OCI-LY1 (cell line): ENCODE data around the gene SUGP2.

Source experiments
- EZH2 ChIP-seq: fragments of 200-600 bp; sonication (generic), shearing (Covaris generic); IDR thresholded peaks from 2 replicates; pipeline ENCODE4 v1.8.0; 2017; ENCODE audit warnings: borderline replicate concordance, mixed run types, mild to moderate bottlenecking, antibody characterized with exemption, low read length, moderate library complexity, mixed read lengths
- TF ChIP-seq, protein P1 (sequence below): fragments of 200-600 bp; sonication (generic), shearing (Covaris generic); IDR thresholded peaks from 2 replicates; pipeline ENCODE4 v1.5.1; 2017; ENCODE audit warnings: mild to moderate bottlenecking, antibody characterized with exemption, low read length, moderate library complexity, mixed read lengths

DNA sequence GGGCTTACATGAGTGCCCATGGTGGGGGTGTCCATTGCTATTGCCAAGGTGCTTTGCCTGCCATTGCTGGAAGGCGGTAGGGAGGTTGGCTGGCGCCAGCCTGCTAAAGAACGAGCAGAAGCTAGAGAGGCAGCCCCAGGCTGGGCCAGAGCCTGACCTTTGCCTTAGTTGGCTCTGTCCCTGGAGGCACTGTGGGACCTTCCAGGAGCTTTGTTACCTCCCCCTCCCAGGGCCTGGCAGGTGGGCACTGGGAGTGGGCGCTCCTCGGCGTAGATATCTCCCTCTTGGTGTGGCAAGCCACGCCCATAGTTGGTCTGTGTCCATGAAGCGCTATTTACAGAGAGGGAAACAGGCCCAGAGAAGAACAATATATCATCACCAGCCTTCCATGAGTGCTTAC lies 28.2 kb upstream of the SUGP2 start:
- TF ChIP-seq, protein P1, sequence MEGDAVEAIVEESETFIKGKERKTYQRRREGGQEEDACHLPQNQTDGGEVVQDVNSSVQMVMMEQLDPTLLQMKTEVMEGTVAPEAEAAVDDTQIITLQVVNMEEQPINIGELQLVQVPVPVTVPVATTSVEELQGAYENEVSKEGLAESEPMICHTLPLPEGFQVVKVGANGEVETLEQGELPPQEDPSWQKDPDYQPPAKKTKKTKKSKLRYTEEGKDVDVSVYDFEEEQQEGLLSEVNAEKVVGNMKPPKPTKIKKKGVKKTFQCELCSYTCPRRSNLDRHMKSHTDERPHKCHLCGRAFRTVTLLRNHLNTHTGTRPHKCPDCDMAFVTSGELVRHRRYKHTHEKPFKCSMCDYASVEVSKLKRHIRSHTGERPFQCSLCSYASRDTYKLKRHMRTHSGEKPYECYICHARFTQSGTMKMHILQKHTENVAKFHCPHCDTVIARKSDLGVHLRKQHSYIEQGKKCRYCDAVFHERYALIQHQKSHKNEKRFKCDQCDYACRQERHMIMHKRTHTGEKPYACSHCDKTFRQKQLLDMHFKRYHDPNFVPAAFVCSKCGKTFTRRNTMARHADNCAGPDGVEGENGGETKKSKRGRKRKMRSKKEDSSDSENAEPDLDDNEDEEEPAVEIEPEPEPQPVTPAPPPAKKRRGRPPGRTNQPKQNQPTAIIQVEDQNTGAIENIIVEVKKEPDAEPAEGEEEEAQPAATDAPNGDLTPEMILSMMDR: no peak
- no peak for TF ChIP-seq EZH2
